ENCODE data around the gene CCDC66.

GRCh38 chr3:56667973-56668579 is 111.1 kb downstream of the CCDC66 start:
- TF ChIP-seq POLR2A (IDR thresholded peaks at IDR 0.05), result no peak
- TF ChIP-seq CTCF (IDR thresholded peaks at IDR 0.05), result no peak

Data from uterus (tissue), 2 donors.